Measurements from ENCODE around the gene PPIP5K1.

PPIP5K1 gene

DNA sequence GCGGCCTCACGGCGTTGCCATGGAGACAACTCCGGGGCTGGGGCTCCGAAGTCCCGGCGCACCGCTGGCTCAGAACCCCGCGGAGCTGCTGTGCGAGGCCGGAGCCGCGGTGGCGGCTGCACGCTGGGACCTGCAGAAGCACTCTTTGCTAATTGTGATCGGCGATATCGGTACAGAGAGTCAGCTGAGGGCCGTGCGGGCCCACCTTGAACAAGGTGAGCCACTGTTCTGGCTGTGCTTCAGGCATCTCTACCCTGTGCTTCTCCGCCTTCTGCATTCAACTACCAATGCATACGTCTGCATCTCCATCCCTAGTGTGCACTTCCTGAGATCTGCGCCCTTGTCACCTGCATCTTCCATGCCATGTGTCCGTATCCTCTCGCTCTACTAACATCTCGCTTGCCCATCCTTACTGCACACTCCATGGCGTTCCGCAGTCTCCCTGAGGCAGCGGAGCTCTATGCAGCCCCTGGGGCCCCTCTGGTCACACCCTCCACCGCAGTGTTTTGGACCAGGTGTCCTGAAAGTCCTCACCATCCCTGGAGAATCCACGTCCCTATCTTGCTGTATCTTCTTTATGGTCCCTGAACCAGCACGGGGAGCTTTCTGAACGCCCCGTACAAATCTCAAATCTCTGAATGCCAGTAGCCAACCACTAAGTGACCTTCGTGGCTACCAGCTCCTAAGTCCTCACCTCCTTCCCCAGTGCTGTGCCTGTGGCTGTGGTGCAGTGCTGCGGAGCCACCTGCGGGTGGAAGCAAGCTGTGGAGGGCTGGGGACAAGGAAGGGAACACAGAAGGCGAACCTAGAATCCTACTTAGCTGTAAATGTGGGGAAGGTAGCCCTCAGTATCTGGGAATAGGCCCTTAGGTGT lies 78.8 kb downstream of the PPIP5K1 start:
- in situ Hi-C loops (cut with MboI; ENCODE audit: low sequenced_read_pairs, unreplicated experiment), result no loop called here
- peak; percentile 21 for DNase-seq (ENCODE audit: low spot score)
- TF ChIP-seq, protein P1, sequence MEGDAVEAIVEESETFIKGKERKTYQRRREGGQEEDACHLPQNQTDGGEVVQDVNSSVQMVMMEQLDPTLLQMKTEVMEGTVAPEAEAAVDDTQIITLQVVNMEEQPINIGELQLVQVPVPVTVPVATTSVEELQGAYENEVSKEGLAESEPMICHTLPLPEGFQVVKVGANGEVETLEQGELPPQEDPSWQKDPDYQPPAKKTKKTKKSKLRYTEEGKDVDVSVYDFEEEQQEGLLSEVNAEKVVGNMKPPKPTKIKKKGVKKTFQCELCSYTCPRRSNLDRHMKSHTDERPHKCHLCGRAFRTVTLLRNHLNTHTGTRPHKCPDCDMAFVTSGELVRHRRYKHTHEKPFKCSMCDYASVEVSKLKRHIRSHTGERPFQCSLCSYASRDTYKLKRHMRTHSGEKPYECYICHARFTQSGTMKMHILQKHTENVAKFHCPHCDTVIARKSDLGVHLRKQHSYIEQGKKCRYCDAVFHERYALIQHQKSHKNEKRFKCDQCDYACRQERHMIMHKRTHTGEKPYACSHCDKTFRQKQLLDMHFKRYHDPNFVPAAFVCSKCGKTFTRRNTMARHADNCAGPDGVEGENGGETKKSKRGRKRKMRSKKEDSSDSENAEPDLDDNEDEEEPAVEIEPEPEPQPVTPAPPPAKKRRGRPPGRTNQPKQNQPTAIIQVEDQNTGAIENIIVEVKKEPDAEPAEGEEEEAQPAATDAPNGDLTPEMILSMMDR (IDR thresholded peaks at IDR 0.05; ENCODE audit: borderline replicate concordance, control extremely low read depth, extremely low read depth, insufficient read depth, missing control alignments), result peak; percentile 21

DNA sequence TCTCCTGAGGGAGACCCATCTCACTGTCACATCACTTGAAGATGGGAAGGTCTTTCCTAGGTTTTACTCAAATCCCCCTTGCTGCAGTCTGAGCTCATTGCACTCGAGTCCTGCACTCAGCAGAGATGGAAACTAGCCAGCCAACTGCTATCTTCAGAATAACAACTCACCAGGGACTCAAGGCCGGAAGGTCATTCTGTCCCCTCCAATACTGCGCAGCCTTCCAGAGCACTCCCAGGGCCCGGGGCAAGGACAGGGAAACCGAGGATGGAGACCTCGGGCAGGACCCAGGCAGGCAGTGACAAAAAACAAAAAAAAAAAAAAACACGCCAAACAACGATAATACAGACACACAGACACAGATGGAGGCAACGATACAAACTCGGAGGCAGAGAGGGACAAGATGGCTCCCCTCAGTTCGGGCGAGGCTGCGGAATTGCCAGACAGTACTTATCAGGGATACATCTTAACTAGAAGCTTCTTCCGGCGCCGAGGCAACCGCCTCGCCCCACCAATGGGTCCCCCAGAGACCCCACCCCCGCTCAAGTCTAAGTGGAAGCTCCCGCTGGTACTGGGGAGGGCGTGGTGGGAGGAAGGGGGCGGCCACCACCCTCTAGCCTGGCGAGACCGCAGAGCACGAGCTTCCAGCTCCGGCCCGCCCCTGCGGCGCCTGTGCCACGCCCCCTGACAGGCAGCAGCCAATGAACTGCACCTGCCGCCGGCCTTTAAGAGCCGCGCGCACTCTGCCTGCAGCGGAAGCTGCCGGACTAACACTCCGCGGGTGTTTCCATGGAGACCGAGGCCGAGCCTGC lies 79.6 kb downstream of the PPIP5K1 start:
- in situ Hi-C loops (cut with MboI; ENCODE audit: low sequenced_read_pairs, unreplicated experiment), result no loop called here
- TF ChIP-seq, protein P1 (IDR thresholded peaks at IDR 0.05; ENCODE audit: borderline replicate concordance, control extremely low read depth, extremely low read depth, insufficient read depth, missing control alignments), result no peak
- peak; percentile 99 for DNase-seq (ENCODE audit: low spot score)

DNA sequence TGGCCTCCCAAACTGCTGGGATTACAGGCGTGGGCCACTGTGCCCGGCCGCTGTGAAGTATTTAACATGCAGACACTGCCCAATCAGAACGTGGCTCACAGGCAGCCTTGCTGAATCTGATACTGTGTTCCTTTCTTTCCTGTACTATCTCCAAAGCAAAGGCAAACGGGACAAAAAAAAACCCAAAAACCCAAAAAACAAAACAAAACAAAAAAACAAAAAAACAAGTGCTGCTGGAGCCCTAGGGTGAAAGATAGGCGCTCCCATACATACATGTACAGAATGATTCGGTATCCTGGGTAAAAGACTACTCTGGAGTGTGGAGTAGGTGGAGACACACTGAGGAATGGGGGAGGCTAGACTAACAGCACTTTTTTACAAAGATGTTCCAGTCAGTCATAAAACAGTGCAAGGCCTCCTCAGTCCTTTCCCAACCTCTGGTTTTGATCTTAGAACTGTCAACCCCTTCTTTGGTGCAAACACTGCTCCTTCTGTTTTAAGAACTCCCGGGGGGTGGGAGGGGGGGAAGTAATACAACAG lies 80.3 kb downstream of the PPIP5K1 start:
- in situ Hi-C loops (cut with MboI; ENCODE audit: low sequenced_read_pairs, unreplicated experiment), result no loop called here
- peak; percentile 6 for DNase-seq (ENCODE audit: low spot score)
- TF ChIP-seq, protein P1 (IDR thresholded peaks at IDR 0.05; ENCODE audit: borderline replicate concordance, control extremely low read depth, extremely low read depth, insufficient read depth, missing control alignments), result no peak

DNA sequence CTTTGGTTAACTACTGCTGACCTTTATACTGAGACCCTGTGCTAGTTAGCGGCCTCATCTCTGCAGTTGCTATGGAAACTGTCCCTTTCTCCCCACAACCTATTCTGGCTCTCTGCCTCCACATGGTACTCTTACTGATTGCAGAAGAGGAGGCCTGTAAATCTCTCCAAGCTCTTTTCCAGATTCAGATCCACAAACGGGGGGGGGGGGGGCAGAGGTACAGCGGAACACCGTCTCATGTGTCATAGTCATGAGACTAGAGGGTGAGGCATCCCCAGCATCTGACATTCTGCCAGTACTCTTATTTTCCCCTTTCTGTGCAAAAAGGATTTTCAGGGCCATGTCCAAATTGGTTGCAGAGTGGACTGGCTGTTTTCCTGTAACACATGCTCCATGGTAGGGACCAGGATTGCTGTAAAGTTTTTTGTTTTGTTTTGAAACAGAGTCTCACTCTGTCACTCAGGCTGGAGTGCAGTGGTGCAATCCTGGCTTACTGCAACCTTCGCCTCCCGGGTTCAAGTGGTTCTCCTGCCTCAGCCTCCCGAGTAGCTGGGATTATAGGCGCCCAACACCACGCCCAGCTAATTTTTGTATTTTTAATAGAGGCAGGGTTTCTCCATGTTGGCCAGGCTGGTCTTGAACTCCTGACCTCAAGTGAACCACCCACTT lies 80.9 kb downstream of the PPIP5K1 start:
- TF ChIP-seq, protein P1 (IDR thresholded peaks at IDR 0.05; ENCODE audit: borderline replicate concordance, control extremely low read depth, extremely low read depth, insufficient read depth, missing control alignments), result no peak
- DNase-seq (ENCODE audit: low spot score), result no peak
- in situ Hi-C loops (cut with MboI; ENCODE audit: low sequenced_read_pairs, unreplicated experiment), result no loop called here

DNA sequence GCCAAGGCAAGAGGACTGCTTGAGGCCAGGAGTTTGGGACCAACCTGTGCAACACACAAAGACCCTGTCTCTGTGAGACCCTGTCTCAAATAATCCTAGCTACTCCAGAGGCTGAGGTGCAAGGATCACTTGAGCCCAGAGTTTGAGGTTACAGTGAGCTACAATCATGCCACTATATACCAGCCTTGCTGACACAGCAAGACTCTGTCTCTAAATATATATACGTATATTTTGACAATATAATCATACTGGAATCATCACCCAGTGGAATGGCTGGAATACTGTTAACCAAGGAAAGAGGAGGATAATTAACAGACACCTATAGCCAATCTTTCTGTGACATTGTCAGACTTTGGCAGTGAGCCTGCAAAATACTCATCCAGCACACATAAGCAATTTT lies 81.6 kb downstream of the PPIP5K1 start:
- DNase-seq (ENCODE audit: low spot score), result no peak
- TF ChIP-seq, protein P1 (IDR thresholded peaks at IDR 0.05; ENCODE audit: borderline replicate concordance, control extremely low read depth, extremely low read depth, insufficient read depth, missing control alignments), result no peak
- in situ Hi-C loops (cut with MboI; ENCODE audit: low sequenced_read_pairs, unreplicated experiment), result no loop called here

DNA sequence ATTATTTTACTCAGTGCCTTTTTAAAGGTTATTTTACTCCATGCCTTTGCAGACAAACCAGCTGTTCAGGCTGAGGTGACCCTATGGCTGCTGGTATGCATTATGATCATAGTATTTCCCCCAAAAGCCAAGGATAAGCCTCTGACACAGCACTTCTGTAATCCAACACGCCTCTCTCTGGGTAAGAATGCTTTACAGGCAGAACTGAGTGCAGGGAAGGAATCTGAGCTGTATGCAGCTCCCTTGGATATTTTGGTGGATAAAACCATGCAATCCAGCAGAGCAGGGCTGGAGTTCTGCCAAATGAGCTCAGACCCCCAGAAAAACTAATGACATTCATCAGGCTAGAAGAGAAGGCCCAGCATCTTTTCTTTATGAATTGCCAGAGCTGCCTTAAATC lies 84.3 kb downstream of the PPIP5K1 start:
- in situ Hi-C loops (cut with MboI; ENCODE audit: low sequenced_read_pairs, unreplicated experiment), result no loop called here
- TF ChIP-seq, protein P1 (IDR thresholded peaks at IDR 0.05; ENCODE audit: borderline replicate concordance, control extremely low read depth, extremely low read depth, insufficient read depth, missing control alignments), result no peak
- DNase-seq (ENCODE audit: low spot score), result no peak

Data from GM13976 (cell line).